ENCODE results near the gene TSSK3.

DNA sequence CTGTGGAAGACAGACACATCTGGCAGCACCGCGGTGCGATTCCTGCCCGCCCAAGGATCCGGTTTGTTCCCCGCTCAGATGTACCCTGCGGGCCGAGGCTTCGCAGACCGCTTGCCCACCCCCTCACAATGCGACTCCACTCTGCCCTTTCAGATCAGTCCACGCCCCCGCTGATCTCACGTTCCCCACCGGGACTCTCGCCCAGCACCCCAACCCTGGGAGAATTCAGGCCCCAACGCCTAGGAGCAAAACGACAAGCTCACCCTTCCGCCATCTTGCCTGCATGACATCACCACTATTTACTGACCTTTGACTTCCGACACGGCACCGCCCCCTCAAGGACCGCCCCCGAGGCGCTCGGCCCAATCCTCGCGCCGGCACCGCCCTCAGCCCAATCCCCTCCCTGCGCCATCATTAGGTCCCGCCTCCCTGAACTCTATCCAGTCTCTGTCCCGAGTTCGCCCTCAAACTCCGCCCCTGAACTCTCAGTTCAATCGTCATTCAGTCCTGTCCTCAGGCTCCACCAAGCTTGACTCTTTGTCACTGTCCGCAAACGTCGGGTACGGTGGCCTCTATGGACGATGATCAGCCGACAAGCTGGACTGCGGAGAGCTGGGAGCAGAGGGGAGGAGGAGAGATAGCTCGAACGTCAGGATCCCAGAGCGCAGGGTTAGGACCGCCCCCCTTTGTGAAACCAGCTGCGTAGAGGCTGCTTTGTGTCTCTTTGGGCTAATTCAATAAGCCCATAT lies 32.0 kb downstream of the TSSK3 start, which contains the start of gene BSDC1:
- TF ChIP-seq, protein P1, sequence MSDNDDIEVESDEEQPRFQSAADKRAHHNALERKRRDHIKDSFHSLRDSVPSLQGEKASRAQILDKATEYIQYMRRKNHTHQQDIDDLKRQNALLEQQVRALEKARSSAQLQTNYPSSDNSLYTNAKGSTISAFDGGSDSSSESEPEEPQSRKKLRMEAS (IDR thresholded peaks at IDR 0.05), result peak; percentile 87; the same call in 1 of the 2 replicates
- peak; percentile 82 for TF ChIP-seq POLR2A (IDR thresholded peaks at IDR 0.05; ENCODE audit: borderline replicate concordance, extremely low read depth, insufficient read depth, insufficient read length)
- TF ChIP-seq, protein P2, sequence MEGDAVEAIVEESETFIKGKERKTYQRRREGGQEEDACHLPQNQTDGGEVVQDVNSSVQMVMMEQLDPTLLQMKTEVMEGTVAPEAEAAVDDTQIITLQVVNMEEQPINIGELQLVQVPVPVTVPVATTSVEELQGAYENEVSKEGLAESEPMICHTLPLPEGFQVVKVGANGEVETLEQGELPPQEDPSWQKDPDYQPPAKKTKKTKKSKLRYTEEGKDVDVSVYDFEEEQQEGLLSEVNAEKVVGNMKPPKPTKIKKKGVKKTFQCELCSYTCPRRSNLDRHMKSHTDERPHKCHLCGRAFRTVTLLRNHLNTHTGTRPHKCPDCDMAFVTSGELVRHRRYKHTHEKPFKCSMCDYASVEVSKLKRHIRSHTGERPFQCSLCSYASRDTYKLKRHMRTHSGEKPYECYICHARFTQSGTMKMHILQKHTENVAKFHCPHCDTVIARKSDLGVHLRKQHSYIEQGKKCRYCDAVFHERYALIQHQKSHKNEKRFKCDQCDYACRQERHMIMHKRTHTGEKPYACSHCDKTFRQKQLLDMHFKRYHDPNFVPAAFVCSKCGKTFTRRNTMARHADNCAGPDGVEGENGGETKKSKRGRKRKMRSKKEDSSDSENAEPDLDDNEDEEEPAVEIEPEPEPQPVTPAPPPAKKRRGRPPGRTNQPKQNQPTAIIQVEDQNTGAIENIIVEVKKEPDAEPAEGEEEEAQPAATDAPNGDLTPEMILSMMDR (IDR thresholded peaks at IDR 0.05 in 2 of 3, conservative IDR thresholded peaks at IDR 0.05 in 1 of 3; ENCODE audit: borderline replicate concordance in 1 of 3, insufficient read depth in 1 of 3, low read depth in 2 of 3, low read length in 2 of 3), result no peak

All from HCT116 (cell line).